ENCODE data around the gene NCAPD2. TPM values are rescaled to one million over a fixed set of nuclear protein-coding genes. Genes with fewer than 3 reads are reported as not detected.
A peak's percentile ranks its signal among the peaks of the same experiment; 100 is the strongest.
"Not testable (repeated sequence)": the region's sequence is repeated elsewhere in the genome, so short reads cannot be mapped to it uniquely, and the experiment has no call there.

The NCAPD2 gene
- total and polyA plus RNA-seq, 10 donors, result 12.0 to 49.2 (median 37.2) TPM

DNA sequence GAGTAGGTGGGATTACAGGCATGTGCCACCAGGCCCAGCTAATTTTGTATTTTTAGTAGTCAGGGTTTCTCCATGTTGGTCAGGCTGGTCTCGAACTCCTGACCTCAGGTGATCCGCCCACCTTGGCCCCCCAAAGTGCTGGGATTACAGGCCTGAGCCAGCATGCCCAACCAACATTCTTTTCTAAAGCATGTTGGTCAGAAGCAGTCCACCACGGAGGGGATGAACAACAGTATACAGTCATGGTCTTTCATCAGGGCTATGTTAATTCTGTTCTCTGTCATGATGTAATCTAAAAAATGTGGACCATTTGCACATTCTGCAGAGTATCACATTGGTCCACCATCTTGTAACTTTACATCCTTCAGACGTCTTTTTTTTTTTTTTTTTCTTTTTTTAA, 4.5 kb upstream of the NCAPD2 start:
- Histone ChIP-seq H3K4me1 (peaks cover 9 to 22% (median 15%) of the 10 kb centered on the region in 6 donors), H3K27me3 (replicated peaks in 1 of 7) (no peaks in the 10 kb centered on the region), H3K27ac (no peak overlapping the region), H3K36me3 (peaks cover 0 to 20% (median 8%) of the 10 kb centered on the region in 6 donors), H3K9me3 (no peaks in the 10 kb centered on the region), H3K4me3 (no peak overlapping the region)
- intact Hi-C loops (cut with DNase I; ENCODE audit: low total_unique reads), result no loop called here
- 75 to 82% (median 77%) methylated on average over 4 of the region's 4 CpGs for WGBS, 5 donors
- no peak for DNase-seq
- TF ChIP-seq POLR2A (IDR thresholded peaks at IDR 0.05) (no peak), CTCF (IDR thresholded peaks at IDR 0.05 in 8 of 11, conservative IDR thresholded peaks at IDR 0.05 in 3 of 11) (no peak), POLR2AphosphoS5 (IDR thresholded peaks at IDR 0.05) (no peak)

DNA sequence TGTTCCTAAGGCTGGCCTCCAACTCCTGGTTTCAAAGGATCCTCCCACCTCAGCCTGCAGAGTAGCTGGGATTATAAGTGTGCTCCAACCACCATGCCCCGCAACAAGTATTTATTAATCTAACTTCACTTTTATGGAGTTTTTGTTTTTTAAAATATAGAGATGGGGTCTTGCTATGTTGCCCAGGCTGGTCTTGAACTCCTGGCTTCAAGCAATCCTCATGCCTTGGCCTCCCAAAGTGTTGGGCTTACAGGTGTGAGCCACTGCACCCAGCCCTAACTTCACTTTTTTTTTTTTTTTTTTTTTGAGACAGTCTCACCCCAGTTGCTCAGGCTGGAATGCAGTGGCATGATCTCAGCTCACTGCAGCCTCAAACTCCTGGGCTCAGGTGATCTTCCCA, 3.2 kb upstream of the NCAPD2 start:
- H3K27ac ChIP-seq; intact Hi-C loops (cut with DNase I; ENCODE audit: low total_unique reads); H3K4me3 ChIP-seq; H3K9me3 ChIP-seq; DNase-seq; H3K27me3 ChIP-seq (replicated peaks in 1 of 7): not testable (repeated sequence)
- peaks cover 21 to 35% (median 27%) of the 10 kb centered on the region in 6 donors for H3K4me1 ChIP-seq
- 98 to 100% (median 100%) methylated on average over 1 of the region's 1 CpG for WGBS, 5 donors
- peaks cover 0 to 26% (median 8%) of the 10 kb centered on the region in 6 donors for H3K36me3 ChIP-seq

GRCh38 chr12:6492838-6493496, 935 bp upstream of the NCAPD2 start, which contains the start of gene MRPL51:
Gene MRPL51 (minus strand): TSS chr12:6493262. CDS start chr12:6493136, 126 bp downstream.
- H3K27me3 ChIP-seq (replicated peaks in 1 of 7), result no peaks in the 10 kb centered on the region
- H3K4me3 ChIP-seq, result peak within 1 kb of the TSS; percentile 60 to 81 (median 78)
- intact Hi-C loops (cut with DNase I; ENCODE audit: low total_unique reads), result no loop called here
- peak within 1 kb of the TSS; percentile 97 to 99 (median 98) for H3K27ac ChIP-seq
- no peaks in the 10 kb centered on the region for H3K9me3 ChIP-seq
- peaks cover 0 to 47% (median 15%) of the 10 kb centered on the region in 6 donors for H3K36me3 ChIP-seq
- H3K4me1 ChIP-seq, result peaks cover 21 to 54% (median 31%) of the 10 kb centered on the region in 6 donors
- peak; percentile 100 for DNase-seq
- peak; percentile 95 to 97 (median 95) for TF ChIP-seq POLR2AphosphoS5 (IDR thresholded peaks at IDR 0.05)
- no peak for TF ChIP-seq CTCF (IDR thresholded peaks at IDR 0.05 in 8 of 11, conservative IDR thresholded peaks at IDR 0.05 in 3 of 11)
- peak; percentile 13 to 90 (median 75) for TF ChIP-seq POLR2A (IDR thresholded peaks at IDR 0.05)
- WGBS, 5 donors, result 0 to 1% (median 1%) methylated on average over 34 to 39 of the region's 39 CpGs

DNA sequence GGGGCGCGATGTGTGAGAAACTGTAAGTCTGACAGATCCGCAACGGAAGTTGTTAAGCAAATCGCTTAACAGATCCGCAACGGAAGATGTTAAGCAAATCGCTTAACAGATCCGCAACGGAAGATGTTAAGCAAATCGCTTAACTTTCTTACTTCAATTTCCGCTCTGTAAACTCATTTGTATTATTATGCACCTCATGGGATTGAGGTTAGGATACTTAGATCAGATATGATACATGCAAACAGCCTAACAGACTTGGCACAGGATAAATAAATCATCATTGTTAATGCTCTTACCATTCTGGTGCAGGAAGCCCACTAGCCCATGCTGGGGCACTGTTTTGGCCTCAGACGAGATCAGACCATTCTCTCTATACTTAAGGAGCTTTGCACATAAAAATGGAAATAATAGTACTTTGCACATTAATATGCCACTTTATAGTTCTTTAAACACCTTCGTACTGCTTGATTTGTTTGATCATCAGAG, 399 bp downstream of the NCAPD2 start:
- 0 to 1% (median 1%) methylated on average over 14 of the region's 14 CpGs for WGBS, 5 donors
- no peak for DNase-seq

More for the DNA sequence above, 399 bp downstream of the NCAPD2 start:
- Histone ChIP-seq H3K36me3 (peaks cover 0 to 60% (median 25%) of the 10 kb centered on the region in 6 donors), H3K9me3 (no peaks in the 10 kb centered on the region), H3K4me1 (peaks cover 21 to 54% (median 31%) of the 10 kb centered on the region in 6 donors), H3K27ac (peak overlapping the region; percentile 97 to 99 (median 98)), H3K4me3 (peak overlapping the region; percentile 60 to 81 (median 78)), H3K27me3 (replicated peaks in 1 of 7) (no peaks in the 10 kb centered on the region)
- TF ChIP-seq POLR2AphosphoS5 (IDR thresholded peaks at IDR 0.05), result no peak
- TF ChIP-seq CTCF (IDR thresholded peaks at IDR 0.05 in 8 of 11, conservative IDR thresholded peaks at IDR 0.05 in 3 of 11), result peak in 1 of 11 experiments; percentile 6
- intact Hi-C loops (cut with DNase I; ENCODE audit: low total_unique reads), result no loop called here

Measured in spleen (tissue), 11 donors.